Measurements from ENCODE around the gene CREM. TPM values are rescaled to one million over a fixed set of nuclear protein-coding genes. Genes with fewer than 3 reads are reported as not detected.
"Not testable (repeated sequence)": the region's sequence is repeated elsewhere in the genome, so short reads cannot be mapped to it uniquely, and the experiment has no call there.

The CREM gene
- total RNA-seq = 100 to 1,000 TPM; 154 to 157 TPM

- peak within 1 kb of the TSS; percentile 94 for H3K4me3 Mint-ChIP-seq
- ChIA-PET CTCF (interaction anchor here (0.5 to 12.6 kb wide), 21 partner anchors 8 to 509 kb away, joined by 3 to 219 read pairs (median 4); partner anchors contain the start of gene CUL2), POLR2A (interaction anchor here (0.6 to 15.7 kb wide), 24 partner anchors 10 to 440 kb away, joined by 3 to 730 read pairs (median 3); partner anchors contain the start of genes CCNY and CUL2)
Observed at GRCh38 chr10:35126530-35127288, at the start of gene CREM. TSS of gene CREM (plus strand) at chr10:35126846. CDS start at chr10:35137836, 10,990 bp downstream.

GRCh38 chr10:35079265-35079664 lies 47.4 kb upstream of the CREM start:
- Mint-ChIP-seq H3K4me1 (peaks cover 2% of the 10 kb centered on the region), H3K27ac (no peak overlapping the region), H3K27me3 (no peaks in the 10 kb centered on the region), H3K36me3 (ENCODE audit: low read depth) (peaks cover 48% of the 10 kb centered on the region), H3K9me3 (peaks cover 2% of the 10 kb centered on the region), H3K4me3 (no peak overlapping the region)
- DNase-seq = no peak
- CTCF ChIA-PET = no interaction called here
- POLR2A ChIA-PET = interaction anchor here (1.1 kb wide), 1 partner anchor 11 kb away, joined by 3 read pairs; the partner anchor contains the start of gene CUL2

More at GRCh38 chr10:35126530-35127288, at the start of gene CREM:
- no peaks in the 10 kb centered on the region for H3K9me3 Mint-ChIP-seq
- peaks cover 14% of the 10 kb centered on the region for H3K36me3 Mint-ChIP-seq (ENCODE audit: low read depth)
- peak; percentile 99 for DNase-seq
- no peaks in the 10 kb centered on the region for H3K27me3 Mint-ChIP-seq
- peaks cover 61% of the 10 kb centered on the region for H3K4me1 Mint-ChIP-seq
- H3K27ac Mint-ChIP-seq = peak within 1 kb of the TSS; percentile 95

GRCh38 chr10:35079763-35080162 lies 46.9 kb upstream of the CREM start:
- CTCF ChIA-PET = interaction anchor here (1.3 kb wide), 1 partner anchor 11 kb away, joined by 4 read pairs; the partner anchor contains the start of gene CUL2
- H3K27ac Mint-ChIP-seq = no peak overlapping the region
- POLR2A ChIA-PET = interaction anchor here (0.6 to 1.1 kb wide), 2 partner anchors 10 to 138 kb away, joined by 3 read pairs; partner anchors contain the start of gene CUL2
- peaks cover 4% of the 10 kb centered on the region for H3K4me1 Mint-ChIP-seq
- H3K36me3 Mint-ChIP-seq (ENCODE audit: low read depth) = peaks cover 51% of the 10 kb centered on the region
- no peaks in the 10 kb centered on the region for H3K27me3 Mint-ChIP-seq
- no peak for DNase-seq
- H3K9me3 Mint-ChIP-seq = peaks cover 2% of the 10 kb centered on the region
- H3K4me3 Mint-ChIP-seq = no peak overlapping the region

- H3K9me3 Mint-ChIP-seq, H3K4me1 Mint-ChIP-seq, H3K27ac Mint-ChIP-seq, DNase-seq, H3K27me3 Mint-ChIP-seq, H3K4me3 Mint-ChIP-seq: not testable (repeated sequence)
- ChIA-PET POLR2A (interaction anchor here (0.6 to 1.1 kb wide), 2 partner anchors 10 to 138 kb away, joined by 3 read pairs; partner anchors contain the start of gene CUL2), CTCF (interaction anchor here (1.3 kb wide), 1 partner anchor 10 kb away, joined by 4 read pairs; the partner anchor contains the start of gene CUL2)
- peaks cover 48% of the 10 kb centered on the region for H3K36me3 Mint-ChIP-seq (ENCODE audit: low read depth)
Observed at GRCh38 chr10:35080261-35080660, 46.4 kb upstream of the CREM start.

- peaks cover 50% of the 10 kb centered on the region for H3K36me3 Mint-ChIP-seq (ENCODE audit: low read depth)
- CTCF ChIA-PET = no interaction called here
Observed at GRCh38 chr10:35083242-35083641, 43.4 kb upstream of the CREM start.

GRCh38 chr10:35089611-35090161 lies 37.0 kb upstream of the CREM start:
- POLR2A ChIA-PET = interaction anchor here (0.7 to 3.6 kb wide), 11 partner anchors 10 to 119 kb away, joined by 3 to 24 read pairs (median 4); partner anchors contain the start of gene CREM
- no peaks in the 10 kb centered on the region for H3K27me3 Mint-ChIP-seq
- CTCF ChIA-PET = interaction anchor here (1.0 to 1.5 kb wide), 4 partner anchors 9 to 95 kb away, joined by 3 to 4 read pairs (median 3); partner anchors contain the start of gene CREM
- H3K4me3 Mint-ChIP-seq = peak overlapping the region; percentile 91
- peaks cover 40% of the 10 kb centered on the region for H3K4me1 Mint-ChIP-seq
- H3K9me3 Mint-ChIP-seq = peaks cover 6% of the 10 kb centered on the region
- H3K27ac Mint-ChIP-seq = peak overlapping the region; percentile 88
- H3K36me3 Mint-ChIP-seq (ENCODE audit: low read depth) = peaks cover 24% of the 10 kb centered on the region
- peak; percentile 21 for DNase-seq

More at GRCh38 chr10:35083242-35083641, 43.4 kb upstream of the CREM start:
- peaks cover 23% of the 10 kb centered on the region for H3K4me1 Mint-ChIP-seq
- H3K27ac Mint-ChIP-seq = no peak overlapping the region
- POLR2A ChIA-PET = no interaction called here
- peaks cover 2% of the 10 kb centered on the region for H3K9me3 Mint-ChIP-seq
- H3K27me3 Mint-ChIP-seq = no peaks in the 10 kb centered on the region
- no peak overlapping the region for H3K4me3 Mint-ChIP-seq
- no peak for DNase-seq

- peak within 1 kb of the TSS; percentile 91 for H3K4me3 Mint-ChIP-seq
- peaks cover 40% of the 10 kb centered on the region for H3K4me1 Mint-ChIP-seq
- ChIA-PET CTCF (interaction anchor here (1.2 to 1.5 kb wide), 5 partner anchors 10 to 126 kb away, joined by 3 to 6 read pairs (median 4); partner anchors contain the start of gene CREM), POLR2A (interaction anchor here (0.7 to 3.6 kb wide), 15 partner anchors 9 to 118 kb away, joined by 3 to 24 read pairs (median 4); partner anchors contain the start of gene CREM)
- H3K36me3 Mint-ChIP-seq (ENCODE audit: low read depth) = peaks cover 24% of the 10 kb centered on the region
- H3K9me3 Mint-ChIP-seq = peaks cover 6% of the 10 kb centered on the region
- H3K27me3 Mint-ChIP-seq = no peaks in the 10 kb centered on the region
- peak within 1 kb of the TSS; percentile 96 for H3K27ac Mint-ChIP-seq
- peak; percentile 92 for DNase-seq
Observed at GRCh38 chr10:35090162-35090954, 36.3 kb upstream of the CREM start, which contains the start of gene CUL2. TSS of gene CUL2 (minus strand) at chr10:35090341. CDS start at chr10:35071317, 19,024 bp downstream.

GRCh38 chr10:35091994-35092790 lies 34.5 kb upstream of the CREM start:
- DNase-seq = no peak
- Mint-ChIP-seq H3K4me1 (peaks cover 31% of the 10 kb centered on the region), H3K9me3 (peaks cover 6% of the 10 kb centered on the region), H3K27ac (no peak overlapping the region), H3K36me3 (ENCODE audit: low read depth) (peaks cover 23% of the 10 kb centered on the region), H3K27me3 (peaks cover 3% of the 10 kb centered on the region), H3K4me3 (no peak overlapping the region)
- POLR2A ChIA-PET = interaction anchor here (3.6 kb wide), 1 partner anchor 34 kb away, joined by 24 read pairs; the partner anchor contains the start of gene CREM
- CTCF ChIA-PET = no interaction called here

- H3K4me1 Mint-ChIP-seq = peaks cover 24% of the 10 kb centered on the region
- peaks cover 16% of the 10 kb centered on the region for H3K36me3 Mint-ChIP-seq (ENCODE audit: low read depth)
- POLR2A ChIA-PET = no interaction called here
- no peak overlapping the region for H3K4me3 Mint-ChIP-seq
- H3K27ac Mint-ChIP-seq = no peak overlapping the region
- peaks cover 3% of the 10 kb centered on the region for H3K27me3 Mint-ChIP-seq
- CTCF ChIA-PET = no interaction called here
- DNase-seq = no peak
- peaks cover 6% of the 10 kb centered on the region for H3K9me3 Mint-ChIP-seq
Observed at GRCh38 chr10:35092851-35093250, 33.8 kb upstream of the CREM start.

GRCh38 chr10:35096312-35096711 lies 30.3 kb upstream of the CREM start:
- no peak overlapping the region for H3K4me3 Mint-ChIP-seq
- H3K4me1 Mint-ChIP-seq = peaks cover 2% of the 10 kb centered on the region
- H3K27me3 Mint-ChIP-seq = peaks cover 12% of the 10 kb centered on the region
- H3K36me3 Mint-ChIP-seq (ENCODE audit: low read depth) = peaks cover 1% of the 10 kb centered on the region
- DNase-seq = no peak
- no peak overlapping the region for H3K27ac Mint-ChIP-seq
- H3K9me3 Mint-ChIP-seq = peaks cover 6% of the 10 kb centered on the region
- POLR2A ChIA-PET = no interaction called here
- CTCF ChIA-PET = no interaction called here

GRCh38 chr10:35097510-35097909 lies 29.1 kb upstream of the CREM start:
- no peak overlapping the region for H3K27ac Mint-ChIP-seq
- no peak for DNase-seq
- no peaks in the 10 kb centered on the region for H3K4me1 Mint-ChIP-seq
- H3K9me3 Mint-ChIP-seq = peaks cover 4% of the 10 kb centered on the region
- no peak overlapping the region for H3K4me3 Mint-ChIP-seq
- ChIA-PET CTCF (no interaction called here), POLR2A (no interaction called here)
- no peaks in the 10 kb centered on the region for H3K36me3 Mint-ChIP-seq (ENCODE audit: low read depth)
- H3K27me3 Mint-ChIP-seq = peaks cover 12% of the 10 kb centered on the region

GRCh38 chr10:35103882-35104281 lies 22.8 kb upstream of the CREM start:
- H3K27ac Mint-ChIP-seq = no peak overlapping the region
- ChIA-PET CTCF (interaction anchor here (1.6 kb wide), 1 partner anchor 17 kb away, joined by 4 read pairs; no protein-coding TSS in a partner anchor), POLR2A (no interaction called here)
- peaks cover 5% of the 10 kb centered on the region for H3K27me3 Mint-ChIP-seq
- H3K4me1 Mint-ChIP-seq = no peaks in the 10 kb centered on the region
- H3K9me3 Mint-ChIP-seq = no peaks in the 10 kb centered on the region
- H3K4me3 Mint-ChIP-seq = no peak overlapping the region
- H3K36me3 Mint-ChIP-seq (ENCODE audit: low read depth) = no peaks in the 10 kb centered on the region
- no peak for DNase-seq

Data from activated CD4-positive, alpha-beta memory T cell treated with anti-CD3 and anti-CD28 coated beads, Interleukin-2, amount 10 ng/mL, durations not matched to agents 7 days and 5 days (primary cell).